HS-27A (cell line): ENCODE results near the gene TBC1D22A.

Source experiments
- DNase-seq: peaks from one replicate; pipeline ENCODE4 v3.0.0-alpha.2; 2012; ENCODE audit warnings: low read depth, missing footprints

The TBC1D22A gene

DNA sequence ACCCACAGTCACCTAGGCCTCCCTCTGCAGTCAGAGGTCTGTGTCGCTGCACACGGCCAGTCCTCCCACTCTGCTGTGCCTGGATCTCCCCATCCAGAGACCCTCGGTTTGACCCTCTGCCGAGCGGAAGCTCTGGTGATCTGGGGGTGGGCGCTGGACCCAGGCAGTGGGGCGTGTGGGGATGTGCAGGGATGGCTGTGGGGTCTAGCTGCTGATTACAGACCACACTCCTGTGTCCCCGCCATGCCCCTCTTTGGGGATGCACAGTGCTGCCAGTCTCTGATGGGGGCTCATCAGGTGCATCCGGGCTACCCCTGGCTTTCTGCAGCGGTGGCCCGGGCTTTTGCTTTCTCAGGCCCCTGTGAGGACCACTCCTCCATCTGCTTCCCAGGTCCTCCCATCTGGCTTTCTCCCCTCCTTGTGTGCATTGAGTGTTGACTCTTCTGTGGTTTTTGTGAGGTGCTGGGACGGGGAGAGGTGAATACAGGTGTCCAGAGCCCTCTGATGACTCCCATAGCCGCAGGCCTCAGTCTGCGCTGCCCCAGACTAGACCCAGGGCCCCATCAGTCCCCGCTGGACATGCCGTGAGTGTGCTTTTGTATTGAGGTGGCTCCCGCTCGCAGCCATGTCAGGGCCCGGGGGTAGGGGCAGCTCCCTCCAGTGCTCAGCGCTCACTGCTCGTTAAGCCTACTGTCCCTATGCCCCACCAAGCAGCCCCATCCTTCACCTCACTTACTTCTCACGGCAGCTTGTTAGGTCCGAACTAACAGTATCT, 251.6 kb downstream of the TBC1D22A start:
- DNase-seq = no peak

- DNase-seq = no peak
Measured at GRCh38 chr22:47014636-47015345, 252.3 kb downstream of the TBC1D22A start.

DNA sequence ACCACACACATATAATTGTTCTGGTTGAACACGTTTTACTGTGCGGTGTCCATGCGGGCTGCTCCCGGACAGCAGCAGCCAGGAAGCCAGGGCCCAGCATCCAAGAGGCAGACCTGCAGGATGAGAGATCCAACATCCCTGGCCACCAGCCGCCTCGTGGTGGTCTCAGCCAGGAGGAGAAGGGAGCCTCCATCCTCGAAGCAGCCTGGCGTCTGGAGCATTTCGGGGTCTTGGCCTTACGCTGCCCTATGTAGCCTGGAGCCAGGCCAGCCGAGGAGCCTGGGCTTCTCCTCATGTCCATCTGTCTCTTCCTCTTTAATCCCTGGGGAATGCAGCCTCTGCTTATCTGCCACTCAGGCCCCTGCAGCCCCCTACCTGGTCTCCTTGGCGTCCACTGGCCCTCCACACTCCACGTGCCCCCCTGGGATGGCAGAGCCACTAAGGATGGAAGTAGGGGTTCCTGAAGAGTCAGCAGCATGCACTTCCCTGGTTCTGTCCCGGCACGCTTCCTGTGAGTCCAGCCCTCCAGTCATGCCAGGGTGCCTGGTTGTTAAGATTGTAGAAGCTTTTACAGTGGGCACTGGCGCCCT, 253.2 kb downstream of the TBC1D22A start:
- DNase-seq = no peak

DNA sequence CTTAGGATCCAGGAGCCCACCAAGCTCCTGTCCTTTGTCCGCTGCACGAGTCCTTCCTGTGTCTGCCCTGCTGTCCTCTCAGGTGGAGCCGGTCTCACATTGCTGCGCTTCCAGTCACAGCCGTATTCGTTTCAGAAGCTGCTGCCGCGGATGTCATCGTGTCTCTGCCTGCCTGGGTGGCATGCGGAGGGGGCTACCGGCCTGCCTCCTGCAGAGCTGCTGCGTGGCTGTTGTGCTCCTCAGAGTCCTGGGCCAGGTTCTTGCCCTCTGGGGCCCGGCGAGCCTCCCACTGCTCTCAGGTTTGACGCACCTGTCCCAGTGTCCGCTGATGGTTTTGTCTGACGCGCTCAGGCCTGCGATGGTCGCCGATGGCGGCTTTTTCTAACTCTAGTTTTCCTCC, 254.2 kb downstream of the TBC1D22A start:
- no peak for DNase-seq

GRCh38 chr22:47017245-47017644, 254.8 kb downstream of the TBC1D22A start:
- no peak for DNase-seq

GRCh38 chr22:47018010-47018910, 255.8 kb downstream of the TBC1D22A start:
- no peak for DNase-seq

DNA sequence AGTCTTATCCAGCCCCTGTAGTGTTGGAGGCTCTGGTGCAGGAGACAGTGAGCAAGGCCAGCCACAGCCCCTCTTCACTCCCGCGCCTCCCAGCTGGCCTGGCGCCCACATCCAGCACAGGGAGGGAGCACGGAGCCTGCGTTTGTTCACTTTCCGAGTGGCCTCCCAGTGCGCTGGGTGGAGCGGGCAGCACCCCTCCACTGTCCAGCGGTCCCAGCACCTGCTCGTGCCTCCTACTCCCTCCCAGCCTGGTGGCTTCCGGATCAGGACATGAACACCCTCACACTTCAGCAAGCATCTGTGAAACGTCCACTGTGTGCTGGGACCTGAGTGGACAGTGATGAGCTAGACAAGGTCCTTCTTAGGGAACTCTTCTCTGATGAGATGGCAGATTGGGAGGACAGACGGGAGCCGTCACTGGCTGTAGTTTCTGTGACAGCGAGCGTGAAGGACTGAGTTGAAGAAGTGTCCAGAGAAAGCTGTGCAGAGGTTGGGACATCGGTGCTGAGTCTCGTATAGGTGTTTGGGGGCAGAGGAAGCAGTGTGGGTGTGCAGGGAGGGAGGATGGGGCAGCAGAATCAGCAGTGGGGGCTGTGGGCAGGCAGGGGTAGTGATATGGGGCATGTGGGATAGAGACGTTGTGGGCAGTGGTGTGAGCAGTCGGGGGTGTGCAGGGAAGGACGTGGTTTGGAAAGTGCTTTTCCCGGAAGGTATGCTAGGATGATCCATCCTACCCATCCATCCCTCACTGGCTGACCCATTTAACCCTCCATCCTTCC, 256.8 kb downstream of the TBC1D22A start:
- no peak for DNase-seq

GRCh38 chr22:47020166-47020565, 257.7 kb downstream of the TBC1D22A start:
- DNase-seq = no peak

DNA sequence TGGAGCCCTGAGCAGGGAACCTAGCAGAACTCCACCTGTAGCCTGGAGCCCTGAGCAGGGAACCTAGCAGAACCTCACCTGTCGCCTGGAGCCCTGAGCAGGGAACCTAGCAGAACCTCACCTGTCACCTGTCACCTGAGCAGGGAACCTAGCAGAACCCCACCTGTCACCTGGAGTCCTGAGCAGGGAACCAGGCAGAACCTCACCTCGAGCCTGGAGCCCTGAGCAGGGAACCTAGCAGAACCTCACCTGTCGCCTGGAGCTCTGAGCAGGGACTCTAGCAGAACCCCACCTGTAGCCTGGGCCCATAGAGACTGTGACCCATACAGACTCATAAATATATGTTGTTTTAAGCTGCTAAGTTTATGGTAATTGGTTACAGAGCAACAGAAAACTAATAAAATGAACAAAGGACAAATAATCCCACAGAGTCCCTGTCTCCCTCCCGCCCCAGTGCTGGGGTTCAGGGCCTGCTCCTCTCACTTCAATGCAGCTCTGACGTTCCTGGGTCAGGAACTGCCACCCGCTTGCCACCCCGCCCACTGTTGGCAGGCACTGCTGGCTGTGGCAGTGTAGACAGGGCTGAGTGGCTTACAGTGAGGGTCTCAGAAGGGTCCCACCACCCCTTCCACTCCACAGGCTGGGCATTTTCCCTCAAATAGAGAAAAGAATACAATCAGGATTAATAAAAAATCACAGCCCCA, 259.1 kb downstream of the TBC1D22A start:
- no peak for DNase-seq

DNA sequence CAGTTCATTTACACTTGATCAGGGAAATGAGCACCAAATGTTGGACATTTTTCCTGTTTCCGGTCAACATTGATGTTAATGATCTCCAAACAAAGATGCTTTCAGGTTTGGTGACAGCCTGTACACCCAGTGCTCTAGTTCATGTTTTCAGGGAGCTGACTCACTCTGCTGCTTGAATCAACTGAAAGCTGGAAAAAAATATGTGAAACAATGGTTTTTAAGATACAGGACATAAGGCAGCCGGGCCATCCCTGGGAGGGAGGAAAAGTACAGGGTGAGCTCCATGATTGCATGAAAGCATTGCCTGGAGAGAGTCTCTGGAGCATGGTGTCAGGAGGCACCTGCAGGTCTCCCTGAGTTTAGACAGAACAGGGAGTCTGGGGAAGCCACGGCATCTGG, 259.6 kb downstream of the TBC1D22A start:
- no peak for DNase-seq

GRCh38 chr22:47022475-47022874, 260.0 kb downstream of the TBC1D22A start:
- DNase-seq = no peak

DNA sequence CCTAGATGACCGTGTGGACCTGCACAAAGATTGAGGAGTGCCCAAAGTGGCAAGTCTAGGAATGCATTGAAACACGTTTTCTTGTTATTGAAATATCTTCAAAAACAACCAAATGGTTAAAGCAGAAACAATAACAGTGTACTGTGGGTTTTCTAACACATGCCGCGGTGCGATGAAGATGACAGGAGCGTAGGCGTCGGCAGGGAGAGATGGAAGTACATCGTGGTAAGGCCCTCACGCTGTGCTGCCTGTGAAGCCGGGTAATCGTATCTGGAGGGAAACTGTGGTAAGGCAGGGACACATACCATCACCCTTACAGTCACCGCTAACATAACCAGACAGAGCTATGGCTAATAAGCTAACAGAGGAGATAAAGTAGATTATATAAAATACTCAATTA, 261.4 kb downstream of the TBC1D22A start:
- no peak for DNase-seq

DNA sequence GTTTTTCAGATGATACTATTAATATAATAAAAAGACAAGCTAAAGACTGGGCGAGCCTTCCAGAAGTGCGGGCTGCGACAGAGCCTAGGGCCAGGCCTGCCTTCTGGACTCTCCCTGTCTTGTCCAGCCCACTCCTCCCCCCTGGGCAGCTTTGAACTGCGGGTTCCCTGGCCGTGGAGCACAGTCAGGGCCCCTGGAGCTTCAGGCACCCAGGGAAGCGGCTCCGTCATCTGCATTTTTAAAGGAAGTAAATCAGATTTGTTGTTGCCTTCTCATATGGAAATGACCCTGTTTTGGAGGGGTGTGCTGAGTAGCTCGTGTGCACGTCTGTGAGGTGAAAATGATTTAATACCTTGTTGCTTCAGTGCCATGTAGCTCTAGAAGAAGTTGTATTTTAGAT, 265.3 kb downstream of the TBC1D22A start:
- DNase-seq = no peak

DNA sequence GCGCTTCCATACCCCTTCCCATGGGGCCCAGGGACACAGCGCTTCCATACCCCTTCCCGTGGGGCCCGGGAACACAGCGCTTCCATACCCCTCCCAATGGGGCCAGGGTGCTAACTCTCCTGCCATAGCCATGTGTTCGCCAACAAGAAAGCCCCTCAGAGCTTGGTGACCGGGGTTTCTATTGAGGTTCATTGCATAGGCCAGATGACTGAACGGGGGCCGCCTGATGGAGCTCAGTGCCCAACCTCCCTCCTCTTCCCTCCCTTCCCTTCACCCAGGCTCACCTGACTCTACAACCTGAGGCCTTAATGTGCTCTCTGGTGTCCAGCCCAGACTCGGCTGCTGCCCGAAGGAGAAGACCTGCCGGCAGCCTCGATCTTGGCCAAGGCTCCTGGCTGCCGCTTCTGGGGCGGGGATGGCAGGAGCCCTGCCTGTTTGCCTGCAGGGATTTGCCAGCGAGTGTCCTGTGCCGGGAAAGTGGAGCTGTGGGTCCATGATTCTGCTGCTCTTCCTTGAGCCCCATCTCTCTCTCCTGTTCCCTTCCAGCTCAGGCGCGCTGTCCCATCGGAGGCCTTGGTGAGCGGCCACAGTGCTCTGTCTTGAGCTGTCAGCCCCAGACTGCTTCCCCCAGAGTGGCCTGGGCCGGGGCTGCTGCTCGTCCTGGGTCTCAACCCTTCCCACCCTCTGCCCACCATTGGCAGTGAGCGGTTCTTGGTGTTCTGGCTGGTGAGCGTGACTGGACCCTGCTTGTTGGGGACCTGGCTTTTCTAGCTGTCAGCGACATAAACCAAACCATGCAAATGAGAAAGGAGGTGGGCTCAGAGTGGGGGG, 267.0 kb downstream of the TBC1D22A start:
- DNase-seq = no peak

DNA sequence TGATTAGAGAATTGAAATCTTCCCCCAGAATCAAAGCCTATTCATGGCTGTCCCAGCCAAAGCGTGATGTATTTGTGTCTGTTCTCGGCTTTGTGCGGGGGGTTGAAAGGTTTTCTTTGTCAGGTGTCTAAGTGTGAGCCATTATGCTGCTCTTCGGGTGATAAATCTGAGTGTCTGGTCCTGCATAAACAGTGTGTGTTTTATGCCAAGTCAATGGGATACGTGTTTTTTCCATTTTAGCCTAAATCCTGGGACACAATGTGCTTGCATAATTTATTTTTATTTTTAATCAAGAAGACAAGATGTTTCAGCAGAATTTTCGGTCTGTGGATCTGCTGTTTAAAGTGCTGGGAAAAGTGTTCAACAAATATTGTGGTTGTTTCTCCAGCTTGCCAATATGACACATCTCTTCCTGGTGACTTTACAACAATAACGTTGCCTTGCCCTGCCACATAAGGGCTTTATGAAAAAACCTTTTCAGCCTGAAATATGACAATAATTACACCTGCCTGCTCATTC, 267.8 kb downstream of the TBC1D22A start:
- DNase-seq = no peak

- no peak for DNase-seq
Measured at GRCh38 chr22:47030881-47031627, 268.6 kb downstream of the TBC1D22A start.

GRCh38 chr22:47031628-47031915, 269.1 kb downstream of the TBC1D22A start:
- DNase-seq = no peak

GRCh38 chr22:47032091-47032943, 269.9 kb downstream of the TBC1D22A start:
- DNase-seq = no peak
